Choroid plexus epithelial cell (primary cell): Measurements from ENCODE around the gene SPI1.

ENCODE experiments used
- DNase-seq: peaks from one replicate; pipeline ENCODE4 v3.0.0-alpha.2; 2010; ENCODE audit warnings: low read depth
- H3K4me3 ChIP-seq: 2 replicates; pipeline ENCODE4 v1.5.1; 2011; ENCODE audit warnings: low read depth, mild to moderate bottlenecking, control low read depth, low read length, moderate library complexity
- TF ChIP-seq, protein P1 (sequence below): conservative IDR thresholded peaks from 2 replicates; pipeline ENCODE4 v1.5.1; 2011; ENCODE audit warnings: low read depth, mild to moderate bottlenecking, control low read depth, inconsistent platforms, low read length, moderate library complexity

Gene SPI1

DNA sequence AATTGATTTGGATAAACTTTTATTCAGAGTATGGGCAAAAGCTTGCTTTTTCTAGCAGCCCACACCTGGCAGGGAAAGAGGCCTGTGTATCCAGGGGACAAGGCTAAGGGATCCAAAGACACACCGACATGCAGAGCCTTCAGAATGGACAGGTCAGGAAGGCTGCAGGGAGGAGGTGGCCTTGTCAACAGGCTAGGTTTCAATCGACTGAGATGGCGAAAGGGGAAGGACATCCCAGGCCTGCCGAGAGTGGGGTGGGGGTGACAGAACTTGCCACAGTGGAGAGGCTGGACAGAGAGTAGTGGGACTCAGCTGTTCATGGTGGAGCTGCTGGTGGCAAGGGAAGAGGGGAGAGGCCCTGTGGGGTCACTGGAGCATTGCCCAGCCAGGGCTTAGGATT lies 24.8 kb upstream of the SPI1 start:
- TF ChIP-seq, protein P1, sequence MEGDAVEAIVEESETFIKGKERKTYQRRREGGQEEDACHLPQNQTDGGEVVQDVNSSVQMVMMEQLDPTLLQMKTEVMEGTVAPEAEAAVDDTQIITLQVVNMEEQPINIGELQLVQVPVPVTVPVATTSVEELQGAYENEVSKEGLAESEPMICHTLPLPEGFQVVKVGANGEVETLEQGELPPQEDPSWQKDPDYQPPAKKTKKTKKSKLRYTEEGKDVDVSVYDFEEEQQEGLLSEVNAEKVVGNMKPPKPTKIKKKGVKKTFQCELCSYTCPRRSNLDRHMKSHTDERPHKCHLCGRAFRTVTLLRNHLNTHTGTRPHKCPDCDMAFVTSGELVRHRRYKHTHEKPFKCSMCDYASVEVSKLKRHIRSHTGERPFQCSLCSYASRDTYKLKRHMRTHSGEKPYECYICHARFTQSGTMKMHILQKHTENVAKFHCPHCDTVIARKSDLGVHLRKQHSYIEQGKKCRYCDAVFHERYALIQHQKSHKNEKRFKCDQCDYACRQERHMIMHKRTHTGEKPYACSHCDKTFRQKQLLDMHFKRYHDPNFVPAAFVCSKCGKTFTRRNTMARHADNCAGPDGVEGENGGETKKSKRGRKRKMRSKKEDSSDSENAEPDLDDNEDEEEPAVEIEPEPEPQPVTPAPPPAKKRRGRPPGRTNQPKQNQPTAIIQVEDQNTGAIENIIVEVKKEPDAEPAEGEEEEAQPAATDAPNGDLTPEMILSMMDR, result no peak
- DNase-seq, result no peak
- no peak overlapping the region for H3K4me3 ChIP-seq

DNA sequence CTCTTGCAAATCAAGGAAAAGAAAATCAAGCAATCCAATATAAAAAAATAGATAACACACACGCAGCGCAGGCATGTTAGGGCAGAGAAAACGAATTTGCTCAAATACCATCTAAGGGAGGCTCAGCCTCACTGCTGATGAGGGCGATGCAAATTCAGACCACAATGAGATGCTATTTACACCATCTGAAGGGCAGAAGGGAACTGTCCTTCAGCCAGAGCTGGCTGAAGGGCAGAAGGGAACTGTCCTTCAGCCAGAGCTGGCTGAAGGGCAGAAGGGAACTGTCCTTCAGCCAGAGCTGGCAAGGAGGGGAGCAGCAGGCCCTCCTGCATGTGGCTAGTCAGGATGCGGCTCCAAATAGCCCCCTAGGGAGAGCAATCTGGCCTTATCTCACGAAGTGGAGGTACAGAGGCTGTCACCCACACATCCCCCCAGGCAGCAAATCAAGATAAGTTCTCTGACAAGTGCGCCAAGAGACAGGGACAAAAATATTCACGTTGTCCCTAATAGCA lies 22.5 kb upstream of the SPI1 start:
- H3K4me3 ChIP-seq, result no peak overlapping the region

DNA sequence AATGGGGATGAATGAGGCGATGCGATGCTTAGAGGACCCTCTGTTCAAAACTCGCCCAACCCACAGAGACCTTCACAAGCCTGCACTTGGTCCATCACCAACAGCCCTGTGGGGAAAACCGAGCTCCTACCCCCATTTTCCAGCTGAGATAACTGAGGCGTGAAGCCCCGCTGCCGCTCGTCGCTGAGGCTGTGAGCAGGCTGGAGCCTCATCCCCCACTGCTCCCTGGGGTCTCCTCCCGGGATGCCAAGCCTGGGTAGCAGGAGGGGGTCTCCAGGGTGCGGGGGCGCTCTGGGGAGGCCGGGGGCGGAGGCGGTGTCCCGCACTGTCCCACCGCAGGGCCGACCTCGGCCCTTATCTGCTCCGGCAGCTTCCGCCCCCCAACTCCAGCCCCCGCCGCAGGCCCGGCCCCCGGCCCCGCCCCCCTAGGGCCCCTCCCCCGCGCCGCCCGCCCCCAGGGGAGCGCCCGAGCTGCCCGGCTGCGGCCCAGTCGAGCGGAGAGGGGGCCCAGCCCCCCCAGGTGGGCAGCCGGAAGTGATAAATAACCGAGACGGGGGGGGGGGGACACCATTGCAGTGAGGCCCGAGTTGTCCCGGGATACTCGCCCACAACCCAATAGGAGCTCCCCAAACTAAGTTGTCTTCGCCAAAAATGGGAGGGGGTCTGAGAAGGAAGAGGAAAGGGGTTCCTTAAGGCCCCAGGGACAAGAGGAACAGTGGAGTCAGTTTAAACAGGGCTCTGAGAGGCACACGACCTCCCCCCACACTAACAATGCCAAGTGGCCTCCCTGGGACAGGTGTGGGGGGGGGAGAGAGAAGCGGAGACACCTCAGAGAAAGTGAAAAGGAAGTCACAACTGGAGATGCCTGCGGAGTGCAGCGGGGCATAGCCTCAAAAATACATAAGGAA lies 21.8 kb upstream of the SPI1 start:
- peak overlapping the region; percentile 61 for H3K4me3 ChIP-seq
- TF ChIP-seq, protein P1, result no peak
- DNase-seq, result no peak

More for the DNA sequence above, 22.5 kb upstream of the SPI1 start:
- DNase-seq, result peak; percentile 34
- TF ChIP-seq, protein P1, result no peak

DNA sequence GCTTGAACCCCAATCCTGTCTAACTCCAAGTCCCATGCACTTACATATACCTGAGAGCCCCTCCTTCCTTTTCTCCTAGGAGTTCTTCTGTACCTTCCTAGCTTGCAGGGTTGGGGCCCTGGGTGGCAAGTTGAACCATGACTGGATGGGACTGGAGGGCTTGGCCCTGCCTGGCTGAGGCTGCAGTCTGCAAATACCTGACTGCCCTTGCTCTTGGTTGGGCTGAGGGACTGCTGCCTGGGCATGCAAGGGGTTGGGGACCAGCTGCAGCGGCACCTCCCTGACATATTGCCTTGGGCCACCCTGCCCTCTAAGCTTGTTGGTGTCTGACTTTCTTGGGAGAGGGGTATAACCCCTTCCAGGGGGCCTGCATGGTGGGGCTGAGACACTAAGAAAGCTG lies 20.2 kb upstream of the SPI1 start:
- TF ChIP-seq, protein P1, result no peak
- no peak overlapping the region for H3K4me3 ChIP-seq
- DNase-seq, result no peak

DNA sequence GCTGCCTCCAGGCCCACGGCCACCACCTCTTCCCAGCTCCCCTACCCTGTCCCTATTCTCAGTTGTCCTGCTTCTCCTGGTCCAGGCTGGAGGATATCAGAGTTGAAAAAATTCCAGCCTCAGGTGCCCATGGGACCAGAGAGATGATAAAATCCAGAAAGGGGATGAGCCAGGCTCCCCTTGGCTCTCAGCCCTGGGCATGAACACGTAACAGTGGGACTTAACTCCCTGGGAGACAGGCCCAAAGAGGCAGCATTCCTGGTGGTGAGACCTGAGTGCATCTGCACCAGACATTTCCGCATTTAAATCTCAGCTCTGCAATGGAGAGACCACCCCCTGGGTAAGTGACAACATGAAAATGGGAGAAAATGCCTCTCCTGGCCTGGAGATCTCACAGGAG lies 19.7 kb upstream of the SPI1 start:
- TF ChIP-seq, protein P1, result no peak
- no peak for DNase-seq
- H3K4me3 ChIP-seq, result no peak overlapping the region

DNA sequence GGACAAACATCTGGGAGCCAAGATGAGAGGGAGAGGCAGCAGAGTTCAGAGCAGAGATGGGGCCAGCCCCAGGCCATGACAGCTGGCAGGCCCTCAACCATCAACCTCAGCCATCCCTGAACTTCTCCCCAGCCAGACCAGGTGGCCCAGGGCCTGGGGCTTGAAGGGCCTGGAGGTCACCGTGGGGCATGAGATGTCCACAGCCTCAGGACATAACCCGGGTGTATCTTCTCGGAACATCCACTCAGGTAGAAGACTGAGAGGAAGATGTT lies 17.6 kb upstream of the SPI1 start:
- H3K4me3 ChIP-seq, result no peak overlapping the region
- TF ChIP-seq, protein P1, result no peak
- DNase-seq, result no peak
